ENCODE measurements around the gene LY6G6C.
A peak's percentile ranks its signal among the peaks of the same experiment; 100 is the strongest.

LY6G6C gene, protein sequence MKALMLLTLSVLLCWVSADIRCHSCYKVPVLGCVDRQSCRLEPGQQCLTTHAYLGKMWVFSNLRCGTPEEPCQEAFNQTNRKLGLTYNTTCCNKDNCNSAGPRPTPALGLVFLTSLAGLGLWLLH

DNA sequence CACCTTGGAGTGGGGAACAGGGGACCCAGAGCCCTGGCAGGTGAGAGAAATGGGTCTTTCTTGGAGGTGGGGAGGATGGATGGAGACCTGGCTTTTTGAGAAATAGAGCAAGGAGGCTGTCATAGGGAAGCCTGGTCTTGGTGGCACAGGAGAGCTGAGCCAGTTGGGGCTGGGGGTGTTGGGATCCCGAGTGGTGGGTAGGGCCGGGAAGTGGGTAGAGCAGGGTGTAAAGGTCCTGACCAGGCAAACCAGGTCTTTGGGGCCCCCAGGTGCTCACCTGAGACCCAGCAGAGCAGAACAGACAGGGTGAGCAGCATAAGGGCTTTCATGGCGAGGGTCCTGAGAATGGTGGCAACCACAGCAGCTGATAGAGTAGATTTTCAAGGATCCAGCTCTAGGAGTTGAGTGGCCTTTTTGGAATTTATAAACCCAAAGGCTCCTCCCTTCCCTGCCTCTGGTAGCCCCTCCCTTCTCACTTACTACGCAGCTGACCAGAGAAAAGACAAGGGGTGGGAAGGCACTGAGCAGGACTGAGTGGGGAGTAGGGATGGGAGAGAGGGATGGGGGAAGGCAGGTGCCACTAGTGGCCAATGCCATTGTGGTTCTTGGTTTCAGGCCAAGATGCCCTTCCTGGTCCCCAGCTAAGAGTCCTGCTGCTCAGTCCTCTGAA lies at the start of gene LY6G6C:
Gene LY6G6C (minus strand): TSS at position 396 of the 670 bp plus-strand sequence. CDS start 67 bp downstream, at position 329.
- peaks cover 22% of the 10 kb centered on the region for H3K4me1 ChIP-seq (ENCODE audit: control insufficient read depth, insufficient read depth, low read length)
- no peak within 1 kb of the TSS for H3K27ac ChIP-seq (ENCODE audit: low read depth, low read length)
- no peaks in the 10 kb centered on the region for H3K9me3 ChIP-seq (ENCODE audit: control insufficient read depth, insufficient read depth, low read depth, low read length)
- H3K27me3 ChIP-seq (ENCODE audit: control insufficient read depth, insufficient read depth, low read length): no peaks in the 10 kb centered on the region
- H3K9ac ChIP-seq (ENCODE audit: low read length): no peak within 1 kb of the TSS
- peaks cover 13% of the 10 kb centered on the region for H3K36me3 ChIP-seq (ENCODE audit: control insufficient read depth, insufficient read depth, low read length)
- no peak within 1 kb of the TSS for H3K4me3 ChIP-seq (ENCODE audit: low read depth, low read length)

DNA sequence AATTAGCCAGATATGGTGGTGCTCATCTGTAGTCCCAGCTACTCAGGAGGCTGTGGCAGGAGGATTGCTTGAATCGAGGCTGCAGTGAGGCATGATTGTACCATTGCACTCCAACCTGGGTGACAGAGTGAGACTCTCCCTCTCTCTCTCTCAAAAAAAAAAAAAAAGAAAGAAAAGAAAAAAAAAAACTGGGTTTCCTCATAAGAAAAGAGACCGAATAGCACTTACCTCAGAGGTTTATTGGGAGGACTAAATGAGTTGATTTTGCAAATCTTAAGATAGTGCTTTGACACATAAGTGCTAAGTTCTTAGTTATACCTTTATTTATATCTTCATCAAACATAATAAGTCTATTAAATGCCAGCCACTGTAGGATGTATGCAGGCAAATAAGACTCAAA lies 49.3 kb upstream of the LY6G6C start:
- Histone ChIP-seq H3K36me3 (ENCODE audit: control insufficient read depth, insufficient read depth, low read length) (no peaks in the 10 kb centered on the region), H3K4me3 (ENCODE audit: low read depth, low read length) (no peak overlapping the region), H3K9me3 (ENCODE audit: control insufficient read depth, insufficient read depth, low read depth, low read length) (no peaks in the 10 kb centered on the region), H3K4me1 (ENCODE audit: control insufficient read depth, insufficient read depth, low read length) (peaks cover 6% of the 10 kb centered on the region; the same call in 1 of the 2 replicates), H3K27me3 (ENCODE audit: control insufficient read depth, insufficient read depth, low read length) (no peaks in the 10 kb centered on the region), H3K27ac (ENCODE audit: low read depth, low read length) (no peak overlapping the region), H3K9ac (ENCODE audit: low read length) (no peak overlapping the region)

DNA sequence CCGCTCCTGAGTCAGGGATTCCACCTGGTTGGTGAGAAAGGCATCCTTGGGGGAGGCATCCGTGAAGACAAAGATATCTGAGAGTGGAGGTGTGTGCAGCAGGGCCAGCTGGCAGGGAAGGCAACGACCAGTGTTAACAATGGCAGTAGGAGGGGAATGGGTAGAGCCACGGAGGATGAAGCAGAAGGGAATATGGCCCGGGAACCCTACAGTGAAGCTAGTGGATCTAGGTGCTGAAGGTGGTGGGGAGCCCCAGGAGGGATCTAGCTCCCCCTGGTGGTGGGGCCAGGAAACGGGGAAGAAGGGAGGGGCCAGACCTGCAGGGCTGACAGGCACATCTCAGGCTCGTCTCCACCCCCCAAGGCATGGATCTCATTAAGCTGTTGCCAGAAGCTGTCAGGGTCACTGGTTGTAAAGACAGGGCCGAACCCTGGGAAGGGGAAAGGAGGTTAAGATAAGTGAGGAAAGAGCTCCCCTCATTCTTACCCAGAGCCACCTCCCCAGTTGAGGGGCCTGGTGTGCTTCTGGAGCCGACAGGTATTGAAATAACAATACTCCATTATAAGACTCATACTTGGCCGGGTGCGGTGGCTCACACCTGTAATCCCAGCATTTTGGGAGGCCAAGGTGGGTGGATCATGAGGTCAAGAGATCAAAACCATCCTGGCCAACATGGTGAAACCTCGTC lies 48.3 kb upstream of the LY6G6C start:
- Histone ChIP-seq H3K27me3 (ENCODE audit: control insufficient read depth, insufficient read depth, low read length) (no peaks in the 10 kb centered on the region), H3K36me3 (ENCODE audit: control insufficient read depth, insufficient read depth, low read length) (no peaks in the 10 kb centered on the region), H3K9me3 (ENCODE audit: control insufficient read depth, insufficient read depth, low read depth, low read length) (no peaks in the 10 kb centered on the region), H3K27ac (ENCODE audit: low read depth, low read length) (no peak overlapping the region), H3K4me1 (ENCODE audit: control insufficient read depth, insufficient read depth, low read length) (peaks cover 6% of the 10 kb centered on the region; the same call in 1 of the 2 replicates), H3K9ac (ENCODE audit: low read length) (no peak overlapping the region), H3K4me3 (ENCODE audit: low read depth, low read length) (no peak overlapping the region)

DNA sequence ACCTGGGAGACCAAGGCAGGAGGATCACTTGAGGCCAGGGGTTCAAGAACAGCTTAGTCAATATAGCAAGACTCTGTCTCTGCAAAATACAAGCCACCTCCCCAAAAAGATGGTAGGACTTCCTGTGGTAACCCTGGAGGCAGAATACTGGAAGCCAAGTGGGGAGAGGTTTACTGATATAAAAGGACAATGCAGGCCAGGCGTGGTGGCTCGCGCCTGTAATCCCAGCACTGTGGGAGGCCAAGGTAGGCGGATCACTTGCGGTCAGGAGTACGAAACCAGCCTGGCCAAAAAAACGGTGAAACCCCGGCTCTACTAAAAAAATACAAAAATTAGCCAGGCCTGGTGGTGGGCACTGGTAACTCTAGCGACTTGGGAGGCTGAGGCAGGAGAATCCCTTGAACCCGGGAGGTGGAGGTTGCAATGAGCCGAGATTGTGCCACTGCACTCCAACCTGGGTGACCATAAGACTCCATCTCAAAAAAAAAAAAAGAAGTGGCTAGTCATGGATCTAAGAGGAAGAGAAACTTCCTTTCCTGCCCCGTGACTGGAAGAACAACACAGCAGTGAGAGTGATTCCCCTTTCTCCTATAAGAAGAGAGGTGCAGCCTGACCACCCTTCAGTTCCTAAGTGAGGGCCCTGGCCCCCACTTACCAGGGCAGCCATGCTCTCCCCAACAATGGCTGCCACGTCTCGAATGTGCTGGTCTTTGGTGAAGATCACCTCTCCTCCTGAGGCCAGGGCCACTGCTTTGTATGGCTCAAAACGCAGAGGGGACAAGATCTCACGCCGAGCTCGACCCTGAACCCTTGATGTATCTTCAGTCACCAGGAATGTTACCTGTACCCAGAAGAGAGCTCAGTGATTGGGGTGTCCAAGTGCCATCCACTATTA lies 47.1 kb upstream of the LY6G6C start:
- H3K9me3 ChIP-seq (ENCODE audit: control insufficient read depth, insufficient read depth, low read depth, low read length): no peaks in the 10 kb centered on the region
- H3K4me3 ChIP-seq (ENCODE audit: low read depth, low read length): no peak overlapping the region
- peaks cover 4% of the 10 kb centered on the region; the same call in 1 of the 2 replicates for H3K36me3 ChIP-seq (ENCODE audit: control insufficient read depth, insufficient read depth, low read length)
- no peak overlapping the region for H3K27ac ChIP-seq (ENCODE audit: low read depth, low read length)
- H3K9ac ChIP-seq (ENCODE audit: low read length): no peak overlapping the region
- H3K4me1 ChIP-seq (ENCODE audit: control insufficient read depth, insufficient read depth, low read length): peaks cover 6% of the 10 kb centered on the region; the same call in 1 of the 2 replicates
- H3K27me3 ChIP-seq (ENCODE audit: control insufficient read depth, insufficient read depth, low read length): no peaks in the 10 kb centered on the region

DNA sequence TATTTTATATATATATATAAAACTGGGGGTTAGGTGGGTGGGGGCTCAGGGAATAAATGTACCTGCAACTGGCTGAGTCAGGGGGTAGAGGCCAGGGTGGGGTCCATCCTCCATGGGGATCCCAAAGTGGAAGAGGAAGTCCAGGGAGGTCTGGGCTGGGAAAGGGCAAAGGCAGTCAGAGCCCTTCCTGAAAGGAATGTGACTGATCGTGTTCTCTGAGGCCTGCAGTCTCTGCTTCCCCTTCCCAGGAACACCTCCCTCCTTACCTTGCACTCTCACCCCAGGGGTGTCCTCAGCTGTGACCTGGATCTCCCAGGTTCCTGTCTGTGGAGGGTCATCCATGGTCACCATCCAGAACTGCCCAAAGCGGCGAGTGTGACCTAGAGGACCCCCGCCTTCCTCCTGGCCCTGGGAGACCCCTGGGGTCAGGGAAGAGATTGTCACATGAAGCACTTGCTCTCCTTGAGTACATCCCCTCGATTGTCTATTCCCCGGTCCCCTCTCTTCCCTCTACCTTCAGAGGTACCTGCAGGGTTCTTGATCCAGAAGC lies 45.6 kb upstream of the LY6G6C start:
- H3K27me3 ChIP-seq (ENCODE audit: control insufficient read depth, insufficient read depth, low read length): no peaks in the 10 kb centered on the region
- no peak overlapping the region for H3K27ac ChIP-seq (ENCODE audit: low read depth, low read length)
- H3K9me3 ChIP-seq (ENCODE audit: control insufficient read depth, insufficient read depth, low read depth, low read length): no peaks in the 10 kb centered on the region
- H3K4me1 ChIP-seq (ENCODE audit: control insufficient read depth, insufficient read depth, low read length): peaks cover 10% of the 10 kb centered on the region; the same call in 1 of the 2 replicates
- H3K9ac ChIP-seq (ENCODE audit: low read length): no peak overlapping the region
- no peak overlapping the region for H3K4me3 ChIP-seq (ENCODE audit: low read depth, low read length)
- peaks cover 13% of the 10 kb centered on the region; the same call in 1 of the 2 replicates for H3K36me3 ChIP-seq (ENCODE audit: control insufficient read depth, insufficient read depth, low read length)

DNA sequence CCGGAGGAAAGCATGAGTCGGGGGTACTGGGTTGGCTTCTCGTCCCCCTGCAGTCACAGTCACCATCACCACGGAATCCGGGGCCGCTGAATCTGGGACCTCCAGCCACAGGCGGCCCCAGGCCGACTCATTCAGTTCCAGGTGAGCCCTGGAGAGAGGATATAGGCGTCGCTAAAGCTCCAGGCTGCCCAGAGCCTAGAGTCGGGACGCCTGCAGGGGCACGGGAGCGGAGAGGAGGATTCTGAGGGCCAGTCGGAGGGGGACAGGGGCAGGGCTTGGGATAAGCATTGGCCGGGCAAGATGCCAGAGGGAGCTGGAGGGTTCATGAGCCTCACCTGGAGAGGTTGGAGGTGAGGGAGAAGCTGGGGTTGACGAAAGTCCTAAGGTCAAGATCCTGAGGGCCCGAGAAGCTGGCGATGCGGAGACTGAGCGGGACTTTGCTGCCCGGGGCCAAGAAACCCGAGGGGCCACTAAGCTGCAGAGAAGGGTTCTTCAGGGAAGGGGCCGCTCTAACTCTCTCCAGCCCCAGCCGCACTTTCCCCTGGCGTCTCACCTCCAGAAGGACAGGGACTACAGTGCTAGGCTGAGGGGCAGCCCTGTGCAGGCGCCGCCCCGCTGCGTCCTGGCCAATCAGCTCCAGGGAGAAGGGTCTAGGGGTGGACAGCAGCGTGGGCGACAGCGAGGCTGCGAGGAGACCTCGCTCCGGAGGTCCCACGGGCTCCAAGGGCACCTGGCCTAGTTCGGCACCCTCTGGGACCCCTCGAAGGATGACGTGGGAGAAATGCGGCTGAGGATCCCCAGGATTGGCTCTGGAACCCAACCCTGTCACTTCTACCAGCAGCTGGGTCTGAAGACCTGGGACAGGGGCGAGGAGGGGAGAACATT lies 44.6 kb upstream of the LY6G6C start:
- no peak overlapping the region for H3K27ac ChIP-seq (ENCODE audit: low read depth, low read length)
- H3K36me3 ChIP-seq (ENCODE audit: control insufficient read depth, insufficient read depth, low read length): peaks cover 23% of the 10 kb centered on the region
- no peaks in the 10 kb centered on the region for H3K27me3 ChIP-seq (ENCODE audit: control insufficient read depth, insufficient read depth, low read length)
- H3K4me1 ChIP-seq (ENCODE audit: control insufficient read depth, insufficient read depth, low read length): peaks cover 10% of the 10 kb centered on the region; the same call in 1 of the 2 replicates
- H3K4me3 ChIP-seq (ENCODE audit: low read depth, low read length): peak overlapping the region; percentile 55
- no peaks in the 10 kb centered on the region for H3K9me3 ChIP-seq (ENCODE audit: control insufficient read depth, insufficient read depth, low read depth, low read length)
- H3K9ac ChIP-seq (ENCODE audit: low read length): peak overlapping the region; percentile 35

DNA sequence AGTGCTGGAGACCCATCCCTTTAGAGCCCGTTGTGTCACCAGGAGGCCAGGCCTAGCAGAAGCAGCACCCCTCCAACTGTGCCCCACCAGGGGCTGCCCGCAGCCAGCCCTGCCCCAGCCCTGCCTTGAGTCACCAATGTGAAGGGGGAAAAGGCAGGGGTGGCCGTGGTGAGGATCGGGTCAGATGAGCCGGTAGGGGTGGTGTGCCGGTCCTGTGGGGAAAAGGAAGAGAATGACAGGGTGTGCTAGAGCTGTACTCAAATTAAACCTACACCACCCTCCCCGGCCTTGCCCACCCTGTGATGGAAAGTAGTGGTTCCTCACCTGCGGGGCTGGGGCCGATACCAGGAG lies 44.0 kb upstream of the LY6G6C start:
- H3K9me3 ChIP-seq (ENCODE audit: control insufficient read depth, insufficient read depth, low read depth, low read length): no peaks in the 10 kb centered on the region
- H3K4me1 ChIP-seq (ENCODE audit: control insufficient read depth, insufficient read depth, low read length): peaks cover 10% of the 10 kb centered on the region; the same call in 1 of the 2 replicates
- no peaks in the 10 kb centered on the region for H3K27me3 ChIP-seq (ENCODE audit: control insufficient read depth, insufficient read depth, low read length)
- H3K4me3 ChIP-seq (ENCODE audit: low read depth, low read length): peak overlapping the region; percentile 55; the same call in 1 of the 2 replicates
- peaks cover 29% of the 10 kb centered on the region for H3K36me3 ChIP-seq (ENCODE audit: control insufficient read depth, insufficient read depth, low read length)
- no peak overlapping the region for H3K9ac ChIP-seq (ENCODE audit: low read length)
- no peak overlapping the region for H3K27ac ChIP-seq (ENCODE audit: low read depth, low read length)

DNA sequence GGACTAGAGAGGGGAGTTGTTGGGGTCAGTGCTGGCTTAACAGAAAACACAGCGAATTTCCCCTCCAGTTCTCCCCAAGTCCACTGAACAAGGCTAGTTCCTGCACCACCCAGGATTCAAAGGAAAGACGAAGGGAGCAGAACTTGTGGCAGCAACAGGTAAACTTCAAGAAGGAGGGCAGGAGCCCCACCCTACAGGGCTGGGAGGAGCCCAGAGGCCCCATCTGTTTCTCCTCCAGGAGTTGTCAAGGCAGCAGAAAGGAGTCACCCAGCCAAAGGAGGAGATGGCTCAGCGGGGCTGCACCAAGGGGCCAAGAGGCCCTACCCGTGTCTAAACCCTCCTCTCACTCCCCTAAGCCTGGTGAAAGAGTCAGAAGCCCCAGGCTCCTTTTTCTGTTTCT lies 42.7 kb upstream of the LY6G6C start:
- H3K27me3 ChIP-seq (ENCODE audit: control insufficient read depth, insufficient read depth, low read length): no peaks in the 10 kb centered on the region
- H3K9me3 ChIP-seq (ENCODE audit: control insufficient read depth, insufficient read depth, low read depth, low read length): no peaks in the 10 kb centered on the region
- peaks cover 43% of the 10 kb centered on the region for H3K36me3 ChIP-seq (ENCODE audit: control insufficient read depth, insufficient read depth, low read length)
- H3K4me1 ChIP-seq (ENCODE audit: control insufficient read depth, insufficient read depth, low read length): peaks cover 10% of the 10 kb centered on the region; the same call in 1 of the 2 replicates
- H3K27ac ChIP-seq (ENCODE audit: low read depth, low read length): no peak overlapping the region
- no peak overlapping the region for H3K4me3 ChIP-seq (ENCODE audit: low read depth, low read length)
- no peak overlapping the region for H3K9ac ChIP-seq (ENCODE audit: low read length)

DNA sequence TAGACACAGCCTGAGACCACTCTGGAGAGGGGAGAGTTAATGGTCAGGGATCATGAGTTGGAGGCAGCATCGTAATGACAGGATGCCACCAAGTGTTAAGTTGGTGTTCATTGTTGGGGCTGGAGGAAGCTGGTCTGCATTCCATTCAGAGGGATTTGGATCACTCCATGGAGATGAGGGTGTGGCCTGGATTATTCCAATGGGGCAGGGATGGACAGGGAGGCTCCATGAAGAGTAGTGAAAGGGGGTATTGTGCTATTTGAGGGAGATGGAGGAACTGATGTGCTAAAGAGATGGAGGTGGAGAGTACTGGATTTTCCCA lies 42.0 kb upstream of the LY6G6C start:
- no peak overlapping the region for H3K27ac ChIP-seq (ENCODE audit: low read depth, low read length)
- no peak overlapping the region for H3K9ac ChIP-seq (ENCODE audit: low read length)

More for the DNA sequence above, 42.0 kb upstream of the LY6G6C start:
- Histone ChIP-seq H3K36me3 (ENCODE audit: control insufficient read depth, insufficient read depth, low read length) (peaks cover 47% of the 10 kb centered on the region), H3K27me3 (ENCODE audit: control insufficient read depth, insufficient read depth, low read length) (no peaks in the 10 kb centered on the region), H3K4me1 (ENCODE audit: control insufficient read depth, insufficient read depth, low read length) (peaks cover 10% of the 10 kb centered on the region; the same call in 1 of the 2 replicates), H3K9me3 (ENCODE audit: control insufficient read depth, insufficient read depth, low read depth, low read length) (no peaks in the 10 kb centered on the region), H3K4me3 (ENCODE audit: low read depth, low read length) (no peak overlapping the region)
